COR-L47 (cell line): ENCODE results near the gene CCDC110.

ENCODE experiments used
- DNase-seq: peaks from one replicate; lab custom pipeline; 2025; lab: John Stamatoyannopoulos, UW

Gene CCDC110

GRCh38 chr4:185421366-185422124 lies 50.0 kb downstream of the CCDC110 start:
- DNase-seq: no peak

GRCh38 chr4:185416955-185417354 lies 54.6 kb downstream of the CCDC110 start:
- no peak for DNase-seq

GRCh38 chr4:185412412-185412811 lies 59.1 kb downstream of the CCDC110 start:
- no peak for DNase-seq

GRCh38 chr4:185411849-185412248 lies 59.7 kb downstream of the CCDC110 start:
- DNase-seq: no peak

- DNase-seq: no peak
Measured at GRCh38 chr4:185408432-185408831, 63.1 kb downstream of the CCDC110 start.

GRCh38 chr4:185405296-185405999 lies 66.1 kb downstream of the CCDC110 start:
- no peak for DNase-seq

- no peak for DNase-seq
Measured at GRCh38 chr4:185404031-185404430, 67.5 kb downstream of the CCDC110 start.

GRCh38 chr4:185399466-185399865 lies 72.1 kb downstream of the CCDC110 start:
- no peak for DNase-seq

GRCh38 chr4:185398618-185399017 lies 72.9 kb downstream of the CCDC110 start:
- DNase-seq: no peak

GRCh38 chr4:185396724-185397385 lies 74.7 kb downstream of the CCDC110 start, which contains the start of gene ANKRD37:
TSS of gene ANKRD37 (plus strand) at chr4:185396841. CDS start at chr4:185396924, 83 bp downstream.
- peak; percentile 64 for DNase-seq

GRCh38 chr4:185395956-185396723 lies 75.4 kb downstream of the CCDC110 start:
- DNase-seq: peak; percentile 96

GRCh38 chr4:185395238-185395955 lies 76.1 kb downstream of the CCDC110 start, which contains the start of gene LRP2BP:
TSS of gene LRP2BP (minus strand) at chr4:185395924. CDS start at chr4:185378186, 17,738 bp downstream.
- DNase-seq: no peak
